SK-N-SH (cell line): ENCODE measurements around the gene PDZD2. TPM values are rescaled to one million over a fixed set of nuclear protein-coding genes. Genes with fewer than 3 reads are reported as not detected.

Source experiments
- CTCF ChIA-PET: fragments of 300-600, 350-600 bp; formaldehyde crosslinking; extraction: SDS; loops from one replicate; lab custom pipeline; 2021; lab: Yijun Ruan, JAX
- POLR2A ChIA-PET: fragments of 350-600 bp; sonication (Branson Sonifier 250); formaldehyde crosslinking; extraction: SDS; loops from one replicate; lab custom pipeline; 2020; ENCODE audit warnings: antibody characterized with exemption, inconsistent platforms; lab: Yijun Ruan, JAX
- DNase-seq: peaks from one replicate; pipeline ENCODE4 v3.0.0; 2012
- H2AFZ ChIP-seq: fragments of 200-600 bp; sonication (generic); 2 replicates; pipeline ENCODE4 v1.8.1; 2016; ENCODE audit warnings: antibody characterized with exemption, mild to moderate bottlenecking, low read depth
- H3F3A ChIP-seq: fragments of 200-600 bp; sonication (generic); replicated peaks from 2 replicates; pipeline ENCODE3; 2016; ENCODE audit warnings: antibody characterized with exemption, mild to moderate bottlenecking; ENCODE audit not compliant: insufficient read depth
- H3K27ac ChIP-seq, 2 experiments: fragments of 200-500 bp in 1 of 2; fragments of 200-600 bp in 1 of 2; sonication (Bioruptor generic) in 1 of 2; sonication (generic), shearing (Covaris generic) in 1 of 2; 2 replicates each; pipeline versions ENCODE4 v1.5.1 to v1.6.1; 2014 to 2016; ENCODE audit warnings: low read depth in 2 of 2, inconsistent platforms in 1 of 2, low read length in 1 of 2, mild to moderate bottlenecking in 1 of 2, mixed read lengths in 1 of 2
- H3K27me3 ChIP-seq: fragments of 200-600 bp; sonication (generic), shearing (Covaris generic); 2 replicates; pipeline ENCODE4 v1.6.1; 2016; ENCODE audit warnings: mixed run types; ENCODE audit not compliant: insufficient read depth
- H3K36me3 ChIP-seq, 2 experiments: fragments of 200-500 bp in 1 of 2; fragments of 200-600 bp in 1 of 2; sonication (Bioruptor generic) in 1 of 2; sonication (generic) in 1 of 2; replicated peaks in 1 of 2; 2 replicates each; pipeline versions ENCODE3 to v1.5.1; 2014 to 2016; ENCODE audit warnings: low read length in 1 of 2, mild to moderate bottlenecking in 1 of 2; ENCODE audit not compliant: insufficient read depth in 2 of 2, control insufficient read depth in 1 of 2
- H3K4me1 ChIP-seq, 2 experiments: fragments of 200-500 bp in 1 of 2; fragments of 200-600 bp in 1 of 2; sonication (Bioruptor generic) in 1 of 2; sonication (generic), shearing (Covaris generic) in 1 of 2; 2 replicates each; pipeline versions ENCODE4 v1.5.1 to v1.6.1; 2014 to 2016; ENCODE audit warnings: low read depth in 1 of 2, low read length in 1 of 2, mixed run types in 1 of 2; ENCODE audit not compliant: insufficient read depth in 2 of 2, control insufficient read depth in 1 of 2
- H3K4me2 ChIP-seq: fragments of 200-600 bp; sonication (generic), shearing (Covaris generic); 2 replicates; pipeline ENCODE4 v1.6.1; 2017; ENCODE audit warnings: mixed run types
- H3K4me3 ChIP-seq, 2 experiments: fragments of 200-500 bp in 1 of 2; fragments of 200-600 bp in 1 of 2; sonication (Bioruptor generic) in 1 of 2; sonication (generic), shearing (Covaris generic) in 1 of 2; 2 replicates each; pipeline versions ENCODE4 v1.5.1 to v1.8.1; 2014 to 2016; ENCODE audit warnings: low read depth in 2 of 2, inconsistent platforms in 1 of 2, low read length in 1 of 2, mild to moderate bottlenecking in 1 of 2, mixed read lengths in 1 of 2, moderate library complexity in 1 of 2
- H3K79me2 ChIP-seq: fragments of 200-600 bp; sonication (generic); 2 replicates; pipeline ENCODE4 v1.8.1; 2017; ENCODE audit warnings: mild to moderate bottlenecking; ENCODE audit not compliant: insufficient read depth
- H3K9ac ChIP-seq: fragments of 200-600 bp; sonication (generic); 2 replicates; pipeline ENCODE4 v1.6.1; 2017; ENCODE audit warnings: mixed run types
- H3K9me2 ChIP-seq: fragments of 200-600 bp; sonication (generic); 2 replicates; pipeline ENCODE4 v1.6.1; 2017; ENCODE audit warnings: mixed run types
- H3K9me3 ChIP-seq: fragments of 200-600 bp; sonication (generic); 2 replicates; pipeline ENCODE4 v1.6.1; 2017; ENCODE audit warnings: mixed run types, mild to moderate bottlenecking, moderate library complexity
- H4K20me1 ChIP-seq: fragments of 200-600 bp; sonication (generic); 2 replicates; pipeline ENCODE4 v1.6.1; 2017; ENCODE audit warnings: mild to moderate bottlenecking, mixed run types; ENCODE audit not compliant: insufficient read depth
- FOXJ3 ChIP-seq: sonication (generic); formaldehyde crosslinking; IDR thresholded peaks from 2 replicates; pipeline ENCODE4 v1.5.1; 2020; ENCODE audit warnings: mild to moderate bottlenecking, missing genetic modification reagents
- FOXM1 ChIP-seq: IDR thresholded peaks from 2 replicates; pipeline ENCODE4 v1.4.0; 2012; ENCODE audit warnings: low read depth, mild to moderate bottlenecking
- GABPA ChIP-seq: IDR thresholded peaks from 2 replicates; pipeline ENCODE4 v1.4.0; 2012; ENCODE audit warnings: low read depth, mild to moderate bottlenecking
- MXI1 ChIP-seq: IDR thresholded peaks from 2 replicates; pipeline ENCODE4 v1.6.1; 2012; ENCODE audit warnings: mild to moderate bottlenecking, low read depth, low read length, improper control_type of control experiment
- NRF1 ChIP-seq: IDR thresholded peaks from 2 replicates; pipeline ENCODE4 v1.6.1; 2012; ENCODE audit warnings: low read depth, mild to moderate bottlenecking, low read length
- RAD21 ChIP-seq: IDR thresholded peaks from 2 replicates; pipeline ENCODE4 v1.6.1; 2012; ENCODE audit warnings: mild to moderate bottlenecking, low read length
- RFX5 ChIP-seq: IDR thresholded peaks from 2 replicates; pipeline ENCODE4 v1.6.1; 2012; ENCODE audit warnings: mild to moderate bottlenecking, improper control_type of control experiment, low read length
- SIN3A ChIP-seq: IDR thresholded peaks from 2 replicates; pipeline ENCODE4 v1.6.1; 2012; ENCODE audit warnings: low read depth, mild to moderate bottlenecking, low read length, moderate library complexity, borderline replicate concordance
- TCF12 ChIP-seq: IDR thresholded peaks from 2 replicates; pipeline ENCODE4 v1.4.0; 2012
- YY1 ChIP-seq: IDR thresholded peaks from 2 replicates; pipeline ENCODE4 v1.4.0; 2012; ENCODE audit warnings: low read depth, mild to moderate bottlenecking
- WGBS: methylation state at CpG from one replicate; pipeline ENCODE4 v1.1.6; 2017; ENCODE audit warnings: low lambda C conversion rate; 5-methylcytosine and 5-hydroxymethylcytosine counted together
- polyA plus RNA-seq, 3 experiments: library from polyadenylated mRNA; depleted of rRNA; stranded (reverse); fragments of >200 nt; gene quantifications; 2 replicates each; pipeline ENCODE4 v1.2.3, GENCODE V29; 2012
- TF ChIP-seq, protein P1 (sequence below): fragments of 150-350 bp; IDR thresholded peaks from 2 replicates; pipeline ENCODE4 v1.6.1; 2016; ENCODE audit warnings: mild to moderate bottlenecking, low read depth, low read length

Gene PDZD2
- polyA plus RNA-seq, 1 of the 3 experiments (the other 2 are of a cell fraction) = 0.13 TPM

DNA sequence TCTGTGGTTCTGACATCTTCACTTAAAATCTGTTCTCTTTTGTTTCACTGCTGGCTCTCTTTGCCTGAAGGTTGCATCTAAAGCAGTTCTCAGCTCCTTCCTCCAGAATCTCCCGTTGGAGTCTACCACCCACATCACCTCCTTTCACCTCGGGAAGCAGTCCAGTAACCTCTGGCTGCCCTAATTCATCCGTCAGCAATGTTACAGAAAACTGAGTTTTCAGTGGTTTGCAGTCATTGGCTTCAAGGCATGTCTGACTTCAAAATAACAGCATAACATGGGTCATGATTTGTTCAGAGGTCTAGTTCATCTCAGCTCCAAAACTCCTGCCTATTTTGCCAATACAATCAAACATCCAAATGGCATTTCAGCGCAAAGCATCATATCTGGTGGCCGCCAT lies 427.5 kb downstream of the PDZD2 start:
- CTCF ChIA-PET = interaction anchor here (1.2 to 2.5 kb wide), 4 partner anchors 10 to 241 kb away, joined by 4 to 18 read pairs (median 8); no protein-coding TSS in a partner anchor
- no peaks in the 10 kb centered on the region for H3F3A ChIP-seq
- H4K20me1 ChIP-seq = no peaks in the 10 kb centered on the region
- no peak overlapping the region for H2AFZ ChIP-seq
- H3K4me2 ChIP-seq = no peak overlapping the region
- H3K4me3 ChIP-seq = no peak overlapping the region
- WGBS = 59% methylated on average over 5 of the region's 5 CpGs
- DNase-seq = no peak
- H3K9me2 ChIP-seq = no peaks in the 10 kb centered on the region
- H3K4me1 ChIP-seq = no peaks in the 10 kb centered on the region
- no peak for TF ChIP-seq MXI1
- no peaks in the 10 kb centered on the region for H3K9me3 ChIP-seq
- H3K27ac ChIP-seq = no peak overlapping the region
- H3K79me2 ChIP-seq = no peaks in the 10 kb centered on the region
- POLR2A ChIA-PET = no interaction called here
- no peaks in the 10 kb centered on the region for H3K36me3 ChIP-seq
- no peaks in the 10 kb centered on the region; the same call in 1 of the 2 replicates for H3K27me3 ChIP-seq
- H3K9ac ChIP-seq = no peak overlapping the region

- TF ChIP-seq SIN3A (no peak), RFX5 (no peak)
- H3K36me3 ChIP-seq = no peaks in the 10 kb centered on the region
- H3K9ac ChIP-seq = no peak overlapping the region
- no peaks in the 10 kb centered on the region for H3K9me2 ChIP-seq
- no peaks in the 10 kb centered on the region for H3K79me2 ChIP-seq
- 65% methylated on average over 5 of the region's 5 CpGs for WGBS
- ChIA-PET POLR2A (no interaction called here), CTCF (interaction anchor here (0.7 to 4.1 kb wide), 5 partner anchors 9 to 1865 kb away, joined by 3 to 18 read pairs (median 12); no protein-coding TSS in a partner anchor)
- no peaks in the 10 kb centered on the region for H4K20me1 ChIP-seq
- no peak overlapping the region for H2AFZ ChIP-seq
- no peaks in the 10 kb centered on the region; the same call in 1 of the 2 replicates for H3K27me3 ChIP-seq
- no peak overlapping the region for H3K4me2 ChIP-seq
- H3K4me1 ChIP-seq = no peaks in the 10 kb centered on the region
- no peaks in the 10 kb centered on the region for H3K9me3 ChIP-seq
- no peak overlapping the region for H3K4me3 ChIP-seq
- no peak overlapping the region for H3K27ac ChIP-seq
- no peaks in the 10 kb centered on the region for H3F3A ChIP-seq
- DNase-seq = no peak
Observed at GRCh38 chr5:32067774-32068470, 429.0 kb downstream of the PDZD2 start.

DNA sequence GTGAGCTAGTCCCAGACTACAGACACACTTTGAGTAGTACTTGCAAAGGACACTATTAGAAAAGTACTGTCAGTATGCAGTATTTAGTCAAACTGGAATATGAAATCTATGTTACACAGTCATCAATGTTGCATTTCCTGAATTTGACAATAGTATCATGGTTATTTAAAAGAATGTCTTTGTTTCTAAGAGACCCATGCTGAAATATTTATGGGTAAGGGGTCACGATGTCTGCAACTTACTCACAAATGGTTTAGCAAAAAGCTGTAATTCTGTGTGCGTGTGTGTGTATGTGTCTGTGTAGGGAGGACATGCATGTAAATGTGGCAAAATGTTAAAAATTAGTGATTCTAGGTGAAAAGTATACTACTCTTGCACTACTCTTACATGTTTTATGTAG lies 429.6 kb downstream of the PDZD2 start:
- Histone ChIP-seq H3K9me3 (no peaks in the 10 kb centered on the region), H3K9me2 (no peaks in the 10 kb centered on the region), H3K27me3 (no peaks in the 10 kb centered on the region; the same call in 1 of the 2 replicates), H3K4me3 (no peak overlapping the region), H2AFZ (no peak overlapping the region), H3K4me2 (no peak overlapping the region), H3K9ac (no peak overlapping the region), H3K4me1 (no peaks in the 10 kb centered on the region), H3K36me3 (no peaks in the 10 kb centered on the region), H3K79me2 (no peaks in the 10 kb centered on the region), H3F3A (no peaks in the 10 kb centered on the region), H4K20me1 (no peaks in the 10 kb centered on the region), H3K27ac (no peak overlapping the region)
- POLR2A ChIA-PET = no interaction called here
- no peak for DNase-seq
- TF ChIP-seq YY1 = no peak
- no peak for TF ChIP-seq GABPA
- TF ChIP-seq TCF12 = no peak
- TF ChIP-seq, protein P1, sequence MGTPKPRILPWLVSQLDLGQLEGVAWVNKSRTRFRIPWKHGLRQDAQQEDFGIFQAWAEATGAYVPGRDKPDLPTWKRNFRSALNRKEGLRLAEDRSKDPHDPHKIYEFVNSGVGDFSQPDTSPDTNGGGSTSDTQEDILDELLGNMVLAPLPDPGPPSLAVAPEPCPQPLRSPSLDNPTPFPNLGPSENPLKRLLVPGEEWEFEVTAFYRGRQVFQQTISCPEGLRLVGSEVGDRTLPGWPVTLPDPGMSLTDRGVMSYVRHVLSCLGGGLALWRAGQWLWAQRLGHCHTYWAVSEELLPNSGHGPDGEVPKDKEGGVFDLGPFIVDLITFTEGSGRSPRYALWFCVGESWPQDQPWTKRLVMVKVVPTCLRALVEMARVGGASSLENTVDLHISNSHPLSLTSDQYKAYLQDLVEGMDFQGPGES = no peak
- no peak for TF ChIP-seq FOXM1
- TF ChIP-seq RAD21 = no peak
- no peak for TF ChIP-seq FOXJ3 (CRISPR knock-in tag)
- no peak for TF ChIP-seq NRF1
- 34% methylated on average over 2 of the region's 2 CpGs for WGBS
- CTCF ChIA-PET = interaction anchor here (1.4 to 4.1 kb wide), 2 partner anchors 8 to 243 kb away, joined by 12 to 13 read pairs; no protein-coding TSS in a partner anchor
